H1 (cell line): ENCODE results near the gene SOS1. TPM values are rescaled to one million over a fixed set of nuclear protein-coding genes. Genes with fewer than 3 reads are reported as not detected.

Experiments
- CTCF ChIA-PET: fragments of 300-600 bp; sonication (Branson Sonifier 250); formaldehyde crosslinking; loops from one replicate; lab custom pipeline; 2021; ENCODE audit not compliant: partially characterized antibody; lab: Charles Lee
- POLR2A ChIA-PET: fragments of 300-600 bp; sonication (Branson Sonifier 250); formaldehyde crosslinking; loops from one replicate; lab custom pipeline; 2021; ENCODE audit warnings: inconsistent platforms; ENCODE audit not compliant: partially characterized antibody; lab: Charles Lee
- DNase-seq, 2 experiments: peaks; one replicate each; pipeline versions ENCODE4 v3.0.0 to v3.0.0-alpha.2; 2010 to 2022; ENCODE audit warnings: low spot score in 2 of 2, low read depth in 1 of 2, mixed read lengths in 1 of 2
- FAIRE-seq: peaks from 2 replicates; lab custom pipeline; 2011; peaks lifted over from hg19 to GRCh38; lab: Jason Lieb, UNC
- H2AFZ ChIP-seq: 2 replicates; pipeline ENCODE4 v1.8.1; 2012; ENCODE audit warnings: low read length, inconsistent platforms
- H2AK5ac ChIP-seq: 2 replicates; pipeline ENCODE4 v1.6.1; 2013; ENCODE audit warnings: low read depth, low read length
- H2BK120ac ChIP-seq: replicated peaks from 2 replicates; pipeline ENCODE3; 2013; ENCODE audit warnings: low read depth, low read length, inconsistent platforms
- H2BK12ac ChIP-seq: 2 replicates; pipeline ENCODE4 v1.6.1; 2013; ENCODE audit warnings: low read depth, low read length
- H2BK15ac ChIP-seq: 2 replicates; pipeline ENCODE4 v1.6.1; 2013; ENCODE audit warnings: low read length
- H2BK20ac ChIP-seq: 2 replicates; pipeline ENCODE4 v1.6.1; 2013; ENCODE audit warnings: low read length
- H2BK5ac ChIP-seq: 2 replicates; pipeline ENCODE4 v1.6.1; 2013; ENCODE audit warnings: low read depth, low read length
- H3K14ac ChIP-seq: 2 replicates; pipeline ENCODE4 v1.6.1; 2013; ENCODE audit warnings: inconsistent platforms; ENCODE audit not compliant: insufficient read length
- H3K18ac ChIP-seq: 2 replicates; pipeline ENCODE4 v1.6.1; 2013; ENCODE audit warnings: low read length; ENCODE audit errors: extremely low read depth
- H3K23ac ChIP-seq: 2 replicates; pipeline ENCODE4 v1.6.1; 2013; ENCODE audit warnings: inconsistent platforms; ENCODE audit not compliant: insufficient read length
- H3K23me2 ChIP-seq: 2 replicates; pipeline ENCODE4 v1.6.1; 2013; ENCODE audit warnings: low read depth, low read length
- H3K27ac ChIP-seq: 2 replicates; pipeline ENCODE4 v1.6.1; 2011; ENCODE audit warnings: low read depth, low read length, inconsistent platforms
- H3K27me3 ChIP-seq, 4 experiments: replicated peaks in 1 of 4; 1 replicate in 1 of 4; 2 replicates in 3 of 4; pipeline versions ENCODE4 v1.6.1 to v1.8.1; 2011 to 2013; ENCODE audit warnings: low read length in 3 of 4, mild to moderate bottlenecking in 3 of 4, inconsistent platforms in 2 of 4, mixed read lengths in 2 of 4, moderate library complexity in 1 of 4; ENCODE audit not compliant: control insufficient read depth in 3 of 4, insufficient read depth in 3 of 4; ENCODE audit errors: extremely low read depth in 1 of 4
- H3K36me3 ChIP-seq, 4 experiments: 2 replicates each; pipeline versions ENCODE4 v1.6.1 to v1.8.1; 2011 to 2013; ENCODE audit warnings: mild to moderate bottlenecking in 4 of 4, low read length in 3 of 4, moderate library complexity in 2 of 4, control low read depth in 1 of 4, inconsistent platforms in 1 of 4; ENCODE audit not compliant: insufficient read depth in 4 of 4, control insufficient read depth in 2 of 4
- H3K4ac ChIP-seq: replicated peaks from 2 replicates; pipeline ENCODE3; 2013; ENCODE audit warnings: low read length, low read depth, mixed read lengths, inconsistent platforms; ENCODE audit not compliant: insufficient read length
- H3K4me1 ChIP-seq, 4 experiments: replicated peaks in 1 of 4; 1 replicate in 1 of 4; 2 replicates in 3 of 4; pipeline versions ENCODE4 v1.6.1 to v1.8.1; 2011 to 2013; ENCODE audit warnings: low read length in 3 of 4, inconsistent platforms in 2 of 4, mixed read lengths in 1 of 4; ENCODE audit not compliant: insufficient read depth in 4 of 4, control insufficient read depth in 3 of 4
- H3K4me2 ChIP-seq, 2 experiments: 2 replicates each; pipeline versions ENCODE4 v1.6.1 to v1.8.1; 2011 to 2013; ENCODE audit warnings: low read depth in 2 of 2, low read length in 2 of 2, control low read depth in 1 of 2, inconsistent platforms in 1 of 2, mild to moderate bottlenecking in 1 of 2; ENCODE audit not compliant: insufficient read depth in 1 of 2
- H3K4me3 ChIP-seq, 4 experiments: fragments of 200-600, 300-600 bp in 1 of 4; sonication (generic), shearing (Covaris generic), sonication (Bioruptor Twin) in 1 of 4; 2 replicates each; pipeline versions ENCODE4 v1.5.1 to v1.8.1; 2011 to 2016; ENCODE audit warnings: low read length in 4 of 4, low read depth in 3 of 4, control low read depth in 2 of 4, inconsistent platforms in 2 of 4, mild to moderate bottlenecking in 2 of 4, mixed read lengths in 1 of 4, moderate library complexity in 1 of 4; ENCODE audit not compliant: insufficient read depth in 2 of 4; ENCODE audit errors: extremely low read depth in 1 of 4
- H3K56ac ChIP-seq: replicated peaks from 2 replicates; pipeline ENCODE3; 2013; ENCODE audit warnings: low read depth, mild to moderate bottlenecking, mixed read lengths, low read length, inconsistent platforms; ENCODE audit not compliant: insufficient read length
- H3K79me1 ChIP-seq: 2 replicates; pipeline ENCODE4 v1.6.1; 2013; ENCODE audit warnings: low read depth, low read length, control low read depth
- H3K79me2 ChIP-seq, 2 experiments: 2 replicates each; pipeline versions ENCODE4 v1.6.1 to v1.8.1; 2012 to 2013; ENCODE audit warnings: low read length in 2 of 2, mild to moderate bottlenecking in 2 of 2, inconsistent platforms in 1 of 2; ENCODE audit not compliant: insufficient read depth in 2 of 2, control insufficient read depth in 1 of 2
- H3K9ac ChIP-seq, 4 experiments: replicated peaks in 1 of 4; 1 replicate in 1 of 4; 2 replicates in 3 of 4; pipeline versions ENCODE4 v1.6.1 to v1.8.1; 2011 to 2013; ENCODE audit warnings: low read depth in 3 of 4, low read length in 3 of 4, control low read depth in 2 of 4, mild to moderate bottlenecking in 2 of 4, moderate library complexity in 2 of 4, inconsistent platforms in 1 of 4; ENCODE audit errors: extremely low read depth in 1 of 4
- H3K9me3 ChIP-seq, 2 experiments: 2 replicates each; pipeline versions ENCODE4 v1.6.1 to v1.8.1; 2012 to 2013; ENCODE audit warnings: mild to moderate bottlenecking in 2 of 2, moderate library complexity in 2 of 2, control low read depth in 1 of 2, inconsistent platforms in 1 of 2, low read depth in 1 of 2, low read length in 1 of 2, mixed read lengths in 1 of 2; ENCODE audit not compliant: insufficient read depth in 2 of 2
- H4K20me1 ChIP-seq, 2 experiments: replicated peaks in 1 of 2; 2 replicates each; pipeline versions ENCODE3 to v1.8.1; 2011 to 2013; ENCODE audit warnings: inconsistent platforms in 2 of 2, low read length in 2 of 2, mild to moderate bottlenecking in 1 of 2; ENCODE audit not compliant: insufficient read depth in 2 of 2, control insufficient read depth in 1 of 2
- H4K5ac ChIP-seq: 2 replicates; pipeline ENCODE4 v1.6.1; 2013; ENCODE audit warnings: low read length, low read depth, mixed read lengths, inconsistent platforms; ENCODE audit not compliant: insufficient read length
- H4K8ac ChIP-seq: 2 replicates; pipeline ENCODE4 v1.8.0; 2013; ENCODE audit warnings: mild to moderate bottlenecking, moderate library complexity, low read length, inconsistent platforms; ENCODE audit not compliant: insufficient read depth; ENCODE audit errors: extremely low read depth
- H4K91ac ChIP-seq: replicated peaks from 2 replicates; pipeline ENCODE3; 2013; ENCODE audit warnings: low read length, mixed read lengths, inconsistent platforms; ENCODE audit not compliant: insufficient read length
- CHD1 ChIP-seq: IDR thresholded peaks from 2 replicates; pipeline ENCODE4 v1.6.1; 2012; ENCODE audit warnings: low read depth, low read length, improper control_type of control experiment
- CTBP2 ChIP-seq: IDR thresholded peaks from 2 replicates; pipeline ENCODE4 v1.7.0; 2011; ENCODE audit warnings: borderline replicate concordance, mild to moderate bottlenecking, moderate library complexity, mixed read lengths, low read length; ENCODE audit not compliant: insufficient read depth, insufficient read length
- HDAC2 ChIP-seq, 2 experiments: fragments of 300-600 bp in 1 of 2; sonication (generic) in 1 of 2; IDR thresholded peaks; 2 replicates each; pipeline ENCODE4 v1.6.1; 2011 to 2012; ENCODE audit warnings: low read depth in 2 of 2, low read length in 2 of 2, mild to moderate bottlenecking in 2 of 2, moderate library complexity in 2 of 2, borderline replicate concordance in 1 of 2, inconsistent platforms in 1 of 2
- HDAC6 ChIP-seq: IDR thresholded peaks from one replicate; pipeline ENCODE4 v1.7.1; 2012; ENCODE audit warnings: low read depth, mild to moderate bottlenecking, inconsistent platforms, low read length, moderate library complexity
- WGBS, 2 experiments: shearing (Covaris generic) in 1 of 2; methylation state at CpG; one replicate each; pipeline versions ENCODE4 v1.1.6 to v1.1.7; 2013 to 2015; ENCODE audit warnings: low lambda C conversion rate in 2 of 2, mixed read lengths in 2 of 2, inconsistent platforms in 1 of 2, low coverage in 1 of 2, missing lambda C conversion rate in 1 of 2; ENCODE audit not compliant: insufficient replicate concordance in 2 of 2, insufficient coverage in 1 of 2, insufficient read length in 1 of 2; ENCODE audit errors: extremely low coverage in 1 of 2, missing lambda C conversion rate in 1 of 2; 5-methylcytosine and 5-hydroxymethylcytosine counted together
- polyA plus RNA-seq, 7 experiments: library from polyadenylated mRNA; depleted of rRNA in 3 of 7; stranded (reverse) in 5 of 7; unstranded in 2 of 7; fragments of >200 nt in 5 of 7; fragments of 200-250 nt in 2 of 7; gene quantifications; 1 replicate in 5 of 7; 2 replicates in 1 of 7; 4 replicates in 1 of 7; pipeline versions ENCODE4 v1.2.1 to v1.2.3, GENCODE V29; 2011 to 2013; ENCODE audit warnings: missing spikeins in 2 of 7, mixed read lengths in 2 of 7
- total RNA-seq: library from RNA; stranded (reverse); fragmentation: NEBNext Ultra II Directional; extraction: Animal tissue kit (Norgen Biotek cat#: 25700); gene quantifications from 2 replicates; pipeline ENCODE4 v1.2.1, GENCODE V29; 2021

The SOS1 gene
- total and polyA plus RNA-seq, 2 of the 8 experiments (the other 6 are each of a cell fraction or from before 2014, with no cell fraction given): 25.7 to 27.0 TPM

- DNase-seq (no peak), FAIRE-seq (no peak)
- Histone ChIP-seq H3K27me3 (no peaks in the 10 kb centered on the region), H3K9me3 (no peaks in the 10 kb centered on the region), H3K23me2 (no peaks in the 10 kb centered on the region), H3K4me1 (peaks cover 0 to 3% (median 1%) of the 10 kb centered on the region in 4 experiments; a peak in 3 of 7 replicates), H2AFZ (no peak overlapping the region), H3K9ac (no peak overlapping the region), H3K4ac (no peak overlapping the region), H3K27ac (no peak overlapping the region), H2BK15ac (no peak overlapping the region), H2BK20ac (no peak overlapping the region), H4K91ac (no peak overlapping the region), H3K14ac (no peak overlapping the region), H4K20me1 (no peaks in the 10 kb centered on the region), H2BK120ac (no peak overlapping the region), H2BK5ac (no peak overlapping the region), H4K5ac (no peak overlapping the region), H2BK12ac (no peak overlapping the region), H3K56ac (no peak overlapping the region), H3K36me3 (no peaks in the 10 kb centered on the region), H3K79me2 (no peaks in the 10 kb centered on the region), H2AK5ac (no peak overlapping the region), H3K23ac (no peak overlapping the region), H3K79me1 (no peaks in the 10 kb centered on the region), H3K4me2 (no peak overlapping the region), H4K8ac (no peak overlapping the region), H3K18ac (no peak overlapping the region), H3K4me3 (no peak overlapping the region)
- POLR2A ChIA-PET: interaction anchor here (1.3 kb wide), 1 partner anchor 10 kb away, joined by 4 read pairs; no protein-coding TSS in a partner anchor
- WGBS, 2 experiments: 90% methylated on average over 5 of the region's 5 CpGs; no CpG with 5 or more reads in 1 of the 2 experiments
- CTCF ChIA-PET: no interaction called here
- TF ChIP-seq HDAC6 (no peak), CTBP2 (no peak), CHD1 (no peak), HDAC2 (IDR thresholded peaks at IDR 0.05; ENCODE audit: borderline replicate concordance in 1 of 2, low read depth in 2 of 2, low read length in 2 of 2) (no peak)
Measured at GRCh38 chr2:39136799-39137198, 15.9 kb upstream of the SOS1 start.
